Measurements from ENCODE around the gene GFRA3.

GFRA3 gene

GRCh38 chr5:138230981-138231589, 43.3 kb downstream of the GFRA3 start (continued):
- TF ChIP-seq PATZ1 (tag by site-specific recombination; IDR thresholded peaks at IDR 0.05) (peak; percentile 64; the same call in 1 of the 2 replicates), ZNF335 (tag by site-specific recombination; conservative IDR thresholded peaks at IDR 0.05) (peak; percentile 15; the same call in 1 of the 2 replicates), WT1 (tag by site-specific recombination; IDR thresholded peaks at IDR 0.05) (peak; percentile 98), OVOL3 (tag by site-specific recombination; IDR thresholded peaks at IDR 0.05) (no peak)

- ChIA-PET CTCF (interaction anchor here (0.5 to 1.8 kb wide), 7 partner anchors 9 to 307 kb away, joined by 3 to 5 read pairs (median 3); partner anchors contain the start of gene KDM3B), POLR2A (interaction anchor here (0.5 to 1.6 kb wide), 4 partner anchors 11 to 101 kb away, joined by 3 to 11 read pairs (median 3); partner anchors contain the start of gene CDC23)
- no peaks in the 10 kb centered on the region for H3K9me3 ChIP-seq (ENCODE audit: control insufficient read depth, insufficient read depth, low read depth, low read length)
- no peak for TF ChIP-seq RBAK (tag by site-specific recombination; IDR thresholded peaks at IDR 0.05)
- no peak for TF ChIP-seq KLF16 (tag by site-specific recombination; IDR thresholded peaks at IDR 0.05)
- TF ChIP-seq ZBTB20 (tag by site-specific recombination; IDR thresholded peaks at IDR 0.05) = no peak
- TF ChIP-seq ZNF585B (tag by site-specific recombination; IDR thresholded peaks at IDR 0.05) = no peak
- no peak for TF ChIP-seq ZNF175 (tag by site-specific recombination; IDR thresholded peaks at IDR 0.05)
- TF ChIP-seq ZNF18 (tag by site-specific recombination; IDR thresholded peaks at IDR 0.05) = no peak
- TF ChIP-seq HIC1 (tag by site-specific recombination; IDR thresholded peaks at IDR 0.05) = no peak
- TF ChIP-seq ZNF701 (tag by site-specific recombination; IDR thresholded peaks at IDR 0.05) = no peak
- no peak for TF ChIP-seq ZNF280C (tag by site-specific recombination; IDR thresholded peaks at IDR 0.05)
- no peak for TF ChIP-seq ZNF544 (tag by site-specific recombination; IDR thresholded peaks at IDR 0.05)
- TF ChIP-seq ZNF398 (tag by site-specific recombination; IDR thresholded peaks at IDR 0.05) = no peak; the same call in 1 of the 2 replicates
- peak; percentile 87 for TF ChIP-seq IKZF3 (tag by site-specific recombination; IDR thresholded peaks at IDR 0.05)
- no peak for TF ChIP-seq ZNF391 (tag by site-specific recombination; IDR thresholded peaks at IDR 0.05; ENCODE audit: borderline replicate concordance, low read depth)
- TF ChIP-seq HOXA7 (CRISPR knock-in tag; IDR thresholded peaks at IDR 0.05; ENCODE audit: borderline replicate concordance) = no peak
- TF ChIP-seq ZNF26 (tag by site-specific recombination; IDR thresholded peaks at IDR 0.05) = no peak
- TF ChIP-seq ZNF785 (tag by site-specific recombination; IDR thresholded peaks at IDR 0.05) = no peak
- no peak for TF ChIP-seq BCL11A (tag by site-specific recombination; IDR thresholded peaks at IDR 0.05; ENCODE audit: low read depth)
- TF ChIP-seq ZNF157 (tag by site-specific recombination; IDR thresholded peaks at IDR 0.05) = no peak
- no peak for TF ChIP-seq ZNF19 (tag by site-specific recombination; IDR thresholded peaks at IDR 0.05; ENCODE audit: low read depth)
- no peak for TF ChIP-seq ZNF362 (tag by site-specific recombination; IDR thresholded peaks at IDR 0.05)
Observed at GRCh38 chr5:138230261-138230660, 44.2 kb downstream of the GFRA3 start.

More at GRCh38 chr5:138230261-138230660, 44.2 kb downstream of the GFRA3 start:
- H3K36me3 ChIP-seq (ENCODE audit: control insufficient read depth in 2 of 2, insufficient read depth in 1 of 2, low read length in 2 of 2) = no peaks in the 10 kb centered on the region
- peaks cover 18% of the 10 kb centered on the region for H3K4me1 ChIP-seq (ENCODE audit: control insufficient read depth, insufficient read depth, low read length)
- no peak overlapping the region for H3K27ac ChIP-seq (ENCODE audit: extremely low read depth, low read depth, low read length)
- no peak overlapping the region for H3K4me3 ChIP-seq (ENCODE audit: low read depth, low read length)

All from HEK293 (cell line).